Parathyroid adenoma (tissue), 2 donors: ENCODE measurements around the gene SORBS1.
A peak's percentile ranks its signal among the peaks of the same experiment; 100 is the strongest.

Source experiments
- H2AFZ ChIP-seq: fragments of 300-600 bp; sonication (generic); one replicate; pipeline ENCODE4 v1.7.0; 2017; ENCODE audit warnings: antibody characterized with exemption, mild to moderate bottlenecking
- H3K27ac ChIP-seq: fragments of 300-600 bp; sonication (generic); one replicate; pipeline ENCODE4 v1.7.0; 2017
- H3K27me3 ChIP-seq: fragments of 300-600 bp; sonication (generic); one replicate; pipeline ENCODE4 v1.7.0; 2017; ENCODE audit warnings: low read length; ENCODE audit not compliant: control insufficient read depth, insufficient read depth
- H3K36me3 ChIP-seq: fragments of 300-600 bp; sonication (generic); one replicate; pipeline ENCODE4 v1.7.0; 2017; ENCODE audit warnings: low read length; ENCODE audit not compliant: control insufficient read depth, insufficient read depth
- H3K4me1 ChIP-seq: fragments of 300-600 bp; sonication (generic); one replicate; pipeline ENCODE4 v1.7.0; 2017; ENCODE audit warnings: control low read depth
- H3K4me2 ChIP-seq: fragments of 300-600 bp; sonication (generic); one replicate; pipeline ENCODE4 v1.7.0; 2017; ENCODE audit warnings: low read length
- H3K4me3 ChIP-seq: fragments of 300-600 bp; sonication (generic); one replicate; pipeline ENCODE4 v1.7.0; 2017; ENCODE audit warnings: low read depth, low read length
- H3K79me2 ChIP-seq: fragments of 300-600 bp; sonication (generic); one replicate; pipeline ENCODE4 v1.7.0; 2017; ENCODE audit warnings: control low read depth
- H3K9ac ChIP-seq: fragments of 300-600 bp; sonication (generic); one replicate; pipeline ENCODE4 v1.7.0; 2017; ENCODE audit warnings: mild to moderate bottlenecking
- H3K9me3 ChIP-seq: fragments of 300-600 bp; sonication (generic); one replicate; pipeline ENCODE4 v1.7.0; 2017; ENCODE audit warnings: low read length; ENCODE audit not compliant: control insufficient read depth
- TF ChIP-seq, protein P1 (sequence below): fragments of 300-600 bp; sonication (generic); IDR thresholded peaks from one replicate; pipeline ENCODE4 v1.7.0; 2017; ENCODE audit warnings: antibody characterized with exemption, mild to moderate bottlenecking
- donor health status: primary hyperparathyroidism.

The SORBS1 gene

GRCh38 chr10:95445837-95446486 is 115.2 kb downstream of the SORBS1 start:
- H3K4me3 ChIP-seq = no peak overlapping the region

GRCh38 chr10:95445223-95445836 is 115.8 kb downstream of the SORBS1 start:
- Histone ChIP-seq H3K9me3 (no peaks in the 10 kb centered on the region), H3K36me3 (no peaks in the 10 kb centered on the region), H3K79me2 (no peaks in the 10 kb centered on the region), H3K4me1 (peaks cover 6% of the 10 kb centered on the region), H3K4me3 (no peak overlapping the region), H2AFZ (no peak overlapping the region), H3K27me3 (no peaks in the 10 kb centered on the region), H3K4me2 (no peak overlapping the region), H3K9ac (no peak overlapping the region), H3K27ac (no peak overlapping the region)
- TF ChIP-seq, protein P1, sequence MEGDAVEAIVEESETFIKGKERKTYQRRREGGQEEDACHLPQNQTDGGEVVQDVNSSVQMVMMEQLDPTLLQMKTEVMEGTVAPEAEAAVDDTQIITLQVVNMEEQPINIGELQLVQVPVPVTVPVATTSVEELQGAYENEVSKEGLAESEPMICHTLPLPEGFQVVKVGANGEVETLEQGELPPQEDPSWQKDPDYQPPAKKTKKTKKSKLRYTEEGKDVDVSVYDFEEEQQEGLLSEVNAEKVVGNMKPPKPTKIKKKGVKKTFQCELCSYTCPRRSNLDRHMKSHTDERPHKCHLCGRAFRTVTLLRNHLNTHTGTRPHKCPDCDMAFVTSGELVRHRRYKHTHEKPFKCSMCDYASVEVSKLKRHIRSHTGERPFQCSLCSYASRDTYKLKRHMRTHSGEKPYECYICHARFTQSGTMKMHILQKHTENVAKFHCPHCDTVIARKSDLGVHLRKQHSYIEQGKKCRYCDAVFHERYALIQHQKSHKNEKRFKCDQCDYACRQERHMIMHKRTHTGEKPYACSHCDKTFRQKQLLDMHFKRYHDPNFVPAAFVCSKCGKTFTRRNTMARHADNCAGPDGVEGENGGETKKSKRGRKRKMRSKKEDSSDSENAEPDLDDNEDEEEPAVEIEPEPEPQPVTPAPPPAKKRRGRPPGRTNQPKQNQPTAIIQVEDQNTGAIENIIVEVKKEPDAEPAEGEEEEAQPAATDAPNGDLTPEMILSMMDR = no peak

More at GRCh38 chr10:95445837-95446486, 115.2 kb downstream of the SORBS1 start:
- no peaks in the 10 kb centered on the region for H3K9me3 ChIP-seq
- H3K9ac ChIP-seq = no peak overlapping the region
- H3K4me2 ChIP-seq = no peak overlapping the region
- no peak overlapping the region for H3K27ac ChIP-seq
- no peaks in the 10 kb centered on the region for H3K79me2 ChIP-seq
- TF ChIP-seq, protein P1 = peak; percentile 92
- H3K27me3 ChIP-seq = no peaks in the 10 kb centered on the region
- no peaks in the 10 kb centered on the region for H3K36me3 ChIP-seq
- H2AFZ ChIP-seq = no peak overlapping the region
- peaks cover 3% of the 10 kb centered on the region for H3K4me1 ChIP-seq

- TF ChIP-seq, protein P1 = no peak
- Histone ChIP-seq H3K36me3 (no peaks in the 10 kb centered on the region), H3K27me3 (no peaks in the 10 kb centered on the region), H2AFZ (no peak overlapping the region), H3K4me2 (no peak overlapping the region), H3K9ac (no peak overlapping the region), H3K4me1 (peaks cover 6% of the 10 kb centered on the region), H3K4me3 (no peak overlapping the region), H3K27ac (no peak overlapping the region), H3K79me2 (no peaks in the 10 kb centered on the region), H3K9me3 (no peaks in the 10 kb centered on the region)
Observed at GRCh38 chr10:95444792-95445191, 116.4 kb downstream of the SORBS1 start.

DNA sequence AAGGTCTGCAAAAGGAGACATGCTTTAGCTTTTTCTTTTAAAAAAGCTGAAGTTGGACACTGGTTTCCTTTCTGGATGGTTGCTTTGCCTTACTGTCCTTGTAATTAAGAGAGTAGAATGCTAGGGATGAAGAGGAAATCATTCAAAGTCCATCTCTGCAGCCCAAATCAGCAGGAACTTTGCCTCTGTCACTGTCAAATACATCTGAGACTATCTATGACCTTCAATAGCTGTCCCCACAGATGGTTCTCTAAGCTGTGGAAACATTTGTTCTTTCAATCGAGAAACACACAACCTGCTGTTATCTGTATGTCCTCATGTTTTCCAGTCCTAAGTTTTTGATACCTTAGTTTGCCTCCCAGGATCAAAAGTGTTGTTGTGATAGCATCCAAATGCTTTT is 117.5 kb downstream of the SORBS1 start:
- TF ChIP-seq, protein P1 = no peak
- Histone ChIP-seq H2AFZ (no peak overlapping the region), H3K9ac (no peak overlapping the region), H3K4me1 (peaks cover 6% of the 10 kb centered on the region), H3K9me3 (no peaks in the 10 kb centered on the region), H3K36me3 (no peaks in the 10 kb centered on the region), H3K79me2 (no peaks in the 10 kb centered on the region), H3K27me3 (no peaks in the 10 kb centered on the region), H3K27ac (no peak overlapping the region), H3K4me2 (no peak overlapping the region), H3K4me3 (no peak overlapping the region)

DNA sequence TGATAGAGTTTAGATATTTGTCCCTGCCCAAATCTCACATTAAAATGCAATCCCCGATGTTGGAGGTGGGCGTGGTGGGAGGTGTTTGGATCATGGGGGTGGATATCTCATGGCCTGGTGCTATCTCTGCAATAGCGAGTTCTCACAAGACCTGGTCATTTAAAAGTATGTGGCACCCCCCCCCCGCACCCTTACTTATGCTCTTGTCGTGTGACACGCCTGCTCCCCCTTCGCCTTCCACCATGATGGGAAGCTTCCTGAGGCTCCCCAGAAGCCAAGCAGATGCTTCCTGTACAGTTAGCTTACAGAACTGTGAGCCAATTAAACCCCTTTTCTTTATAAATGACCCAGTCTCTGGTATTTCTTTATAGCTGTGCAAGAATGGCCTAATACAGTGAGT is 118.8 kb downstream of the SORBS1 start:
- H3K9ac ChIP-seq = no peak overlapping the region
- H3K27me3 ChIP-seq = no peaks in the 10 kb centered on the region
- no peaks in the 10 kb centered on the region for H3K79me2 ChIP-seq
- no peak overlapping the region for H3K4me3 ChIP-seq
- H3K27ac ChIP-seq = no peak overlapping the region
- TF ChIP-seq, protein P1 = no peak
- no peaks in the 10 kb centered on the region for H3K9me3 ChIP-seq
- H2AFZ ChIP-seq = no peak overlapping the region
- H3K36me3 ChIP-seq = no peaks in the 10 kb centered on the region
- peaks cover 6% of the 10 kb centered on the region for H3K4me1 ChIP-seq
- no peak overlapping the region for H3K4me2 ChIP-seq
